Upper lobe of left lung (tissue), 4 donors: Measurements from ENCODE around the gene PNPLA2.

ENCODE experiments used
- EP300 ChIP-seq, 4 donors: sonication (generic); formaldehyde crosslinking; IDR thresholded peaks; one replicate each; pipeline ENCODE4 v1.5.1; 2017; ENCODE audit warnings: antibody characterized with exemption in 4 of 4, control low read depth in 2 of 4
- POLR2A ChIP-seq, 4 donors: fragments of 450-650 bp; IDR thresholded peaks; one replicate each; pipeline ENCODE4 v1.5.1; 2016 to 2017; ENCODE audit warnings: antibody characterized with exemption in 4 of 4, mild to moderate bottlenecking in 2 of 4
- POLR2AphosphoS5 ChIP-seq, 2 donors: sonication (generic); formaldehyde crosslinking; IDR thresholded peaks; one replicate each; pipeline ENCODE4 v1.5.1; 2017; ENCODE audit warnings: antibody characterized with exemption in 2 of 2
- TF ChIP-seq, protein P1 (sequence below), 6 experiments: fragments of 450-650 bp in 4 of 6; fragments of 200-600 bp in 2 of 6; sonication (generic) in 2 of 6; IDR thresholded peaks; one replicate each; pipeline ENCODE4 v1.5.1; 2016 to 2019; ENCODE audit warnings: antibody characterized with exemption in 6 of 6

DNA sequence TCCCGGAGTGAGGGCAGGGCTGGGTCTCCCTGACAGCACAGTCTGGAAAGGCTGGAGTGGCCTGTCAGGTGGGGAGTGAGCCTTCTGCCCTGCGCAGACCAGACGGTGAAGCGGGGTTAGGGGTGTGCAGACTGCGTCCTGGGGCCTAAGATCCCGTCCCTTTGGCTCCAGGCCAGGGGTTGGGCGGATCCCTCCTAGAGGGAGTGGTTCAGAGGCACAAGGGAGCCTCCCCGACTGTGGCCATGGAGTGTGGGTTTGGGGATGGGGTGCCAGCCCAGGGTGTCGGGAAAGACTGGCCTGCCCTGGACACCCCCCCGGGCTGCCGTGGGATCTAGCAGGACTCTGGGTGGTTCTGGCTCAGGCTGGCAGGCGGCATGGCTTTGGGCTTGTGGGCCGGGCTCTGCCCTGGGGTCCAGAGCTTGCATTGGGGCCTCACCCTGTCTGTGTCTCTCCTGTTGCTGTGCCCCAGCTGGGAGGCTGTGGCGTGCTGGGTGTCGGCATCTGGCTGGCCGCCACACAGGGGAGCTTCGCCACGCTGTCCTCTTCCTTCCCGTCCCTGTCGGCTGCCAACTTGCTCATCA, 43.5 kb downstream of the PNPLA2 start:
- TF ChIP-seq POLR2AphosphoS5 (IDR thresholded peaks at IDR 0.05) (no peak), POLR2A (IDR thresholded peaks at IDR 0.05) (no peak), EP300 (IDR thresholded peaks at IDR 0.05) (no peak)
- TF ChIP-seq, protein P1, sequence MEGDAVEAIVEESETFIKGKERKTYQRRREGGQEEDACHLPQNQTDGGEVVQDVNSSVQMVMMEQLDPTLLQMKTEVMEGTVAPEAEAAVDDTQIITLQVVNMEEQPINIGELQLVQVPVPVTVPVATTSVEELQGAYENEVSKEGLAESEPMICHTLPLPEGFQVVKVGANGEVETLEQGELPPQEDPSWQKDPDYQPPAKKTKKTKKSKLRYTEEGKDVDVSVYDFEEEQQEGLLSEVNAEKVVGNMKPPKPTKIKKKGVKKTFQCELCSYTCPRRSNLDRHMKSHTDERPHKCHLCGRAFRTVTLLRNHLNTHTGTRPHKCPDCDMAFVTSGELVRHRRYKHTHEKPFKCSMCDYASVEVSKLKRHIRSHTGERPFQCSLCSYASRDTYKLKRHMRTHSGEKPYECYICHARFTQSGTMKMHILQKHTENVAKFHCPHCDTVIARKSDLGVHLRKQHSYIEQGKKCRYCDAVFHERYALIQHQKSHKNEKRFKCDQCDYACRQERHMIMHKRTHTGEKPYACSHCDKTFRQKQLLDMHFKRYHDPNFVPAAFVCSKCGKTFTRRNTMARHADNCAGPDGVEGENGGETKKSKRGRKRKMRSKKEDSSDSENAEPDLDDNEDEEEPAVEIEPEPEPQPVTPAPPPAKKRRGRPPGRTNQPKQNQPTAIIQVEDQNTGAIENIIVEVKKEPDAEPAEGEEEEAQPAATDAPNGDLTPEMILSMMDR (IDR thresholded peaks at IDR 0.05), result no peak
